HPDE6-E6E7 (cell line): Measurements from ENCODE around the gene DNAJC15.
"Not testable (repeated sequence)": the region's sequence is repeated elsewhere in the genome, so short reads cannot be mapped to it uniquely, and the experiment has no call there.

ENCODE experiments used
- DNase-seq: peaks from one replicate; pipeline ENCODE4 v3.0.0; 2011; ENCODE audit warnings: missing footprints; ENCODE audit errors: extremely low spot score

The DNAJC15 gene

GRCh38 chr13:43044720-43045301 is 21.4 kb downstream of the DNAJC15 start:
- DNase-seq, result no peak

GRCh38 chr13:43045302-43045773 is 22.0 kb downstream of the DNAJC15 start:
- not testable (repeated sequence) for DNase-seq

- DNase-seq, result no peak
Measured at GRCh38 chr13:43046259-43046658, 22.9 kb downstream of the DNAJC15 start.

GRCh38 chr13:43054803-43055802 is 31.7 kb downstream of the DNAJC15 start:
- no peak for DNase-seq

- DNase-seq, result no peak
Measured at GRCh38 chr13:43057653-43058317, 34.4 kb downstream of the DNAJC15 start.

GRCh38 chr13:43058318-43058674 is 34.9 kb downstream of the DNAJC15 start:
- DNase-seq, result peak; percentile 32

- no peak for DNase-seq
Measured at GRCh38 chr13:43058831-43059230, 35.4 kb downstream of the DNAJC15 start.

GRCh38 chr13:43059779-43060178 is 36.4 kb downstream of the DNAJC15 start:
- DNase-seq, result not testable (repeated sequence)

- not testable (repeated sequence) for DNase-seq
Measured at GRCh38 chr13:43060806-43061205, 37.4 kb downstream of the DNAJC15 start.

GRCh38 chr13:43061496-43062280 is 38.3 kb downstream of the DNAJC15 start:
- DNase-seq, result no peak

- no peak for DNase-seq
Measured at GRCh38 chr13:43071824-43072223, 48.4 kb downstream of the DNAJC15 start.

GRCh38 chr13:43072394-43072793 is 49.0 kb downstream of the DNAJC15 start:
- DNase-seq, result no peak

- DNase-seq, result no peak
Measured at GRCh38 chr13:43074824-43075510, 51.6 kb downstream of the DNAJC15 start.

- not testable (repeated sequence) for DNase-seq
Measured at GRCh38 chr13:43075511-43075902, 52.1 kb downstream of the DNAJC15 start.

GRCh38 chr13:43077046-43077445 is 53.7 kb downstream of the DNAJC15 start:
- no peak for DNase-seq

- no peak for DNase-seq
Measured at GRCh38 chr13:43077461-43077860, 54.1 kb downstream of the DNAJC15 start.

GRCh38 chr13:43077906-43078305 is 54.5 kb downstream of the DNAJC15 start:
- DNase-seq, result no peak

- DNase-seq, result no peak
Measured at GRCh38 chr13:43078399-43078798, 55.0 kb downstream of the DNAJC15 start.

- no peak for DNase-seq
Measured at GRCh38 chr13:43079392-43079931, 56.1 kb downstream of the DNAJC15 start.

GRCh38 chr13:43080199-43080598 is 56.8 kb downstream of the DNAJC15 start:
- DNase-seq, result no peak

GRCh38 chr13:43081866-43082265 is 58.5 kb downstream of the DNAJC15 start:
- no peak for DNase-seq
